Prostate gland (tissue), 2 donors: ENCODE data around the gene RMND5B. TPM values are rescaled to one million over a fixed set of nuclear protein-coding genes. Genes with fewer than 3 reads are reported as not detected.

ENCODE experiments used
- DNase-seq: peaks from one replicate; pipeline ENCODE4 v3.0.0-alpha.2; 2019; ENCODE audit warnings: low spot score
- H3K27ac ChIP-seq, 2 donors: fragments of 200-600 bp; sonication (generic); 2 replicates each; pipeline ENCODE4 v1.5.1; 2017 to 2019
- H3K27me3 ChIP-seq: fragments of 200-600 bp; sonication (generic); replicated peaks from 2 replicates; pipeline ENCODE4 v1.5.1; 2019; ENCODE audit not compliant: insufficient read depth
- H3K36me3 ChIP-seq, 2 donors: fragments of 200-600 bp; sonication (generic); 1 replicate in 1 of 2; 2 replicates in 1 of 2; pipeline versions ENCODE4 v1.5.1 to v1.8.1; 2017 to 2019
- H3K4me1 ChIP-seq: fragments of 200-600 bp; sonication (generic); replicated peaks from 2 replicates; pipeline ENCODE4 v1.5.1; 2019
- H3K4me3 ChIP-seq, 2 donors: fragments of 200-600 bp; sonication (generic); 2 replicates each; pipeline ENCODE4 v1.5.1; 2017 to 2019
- H3K9me3 ChIP-seq: fragments of 200-600 bp; sonication (generic); 2 replicates; pipeline ENCODE4 v1.5.1; 2017
- CTCF ChIP-seq, 4 experiments: fragments of 200-600 bp in 2 of 4; fragments of 450-650 bp in 2 of 4; sonication (generic) in 2 of 4; IDR thresholded peaks; 1 replicate in 3 of 4; 2 replicates in 1 of 4; pipeline ENCODE4 v1.5.1; 2016 to 2019; ENCODE audit warnings: antibody characterized with exemption in 4 of 4, mild to moderate bottlenecking in 2 of 4, moderate library complexity in 2 of 4
- POLR2A ChIP-seq: fragments of 450-650 bp; IDR thresholded peaks from one replicate; pipeline ENCODE4 v1.6.1; 2016; ENCODE audit warnings: antibody characterized with exemption, mild to moderate bottlenecking
- POLR2AphosphoS5 ChIP-seq: sonication (generic); formaldehyde crosslinking; IDR thresholded peaks from one replicate; pipeline ENCODE4 v1.6.1; 2017; ENCODE audit warnings: antibody characterized with exemption
- WGBS: methylation state at CpG from one replicate; pipeline ENCODE4 v1.1.5; 2018; 5-methylcytosine and 5-hydroxymethylcytosine counted together
- intact Hi-C: fragments of 100-400 bp; cut with DNase I; formaldehyde crosslinking; loops from one replicate; pipeline ENCODE4 v1.14.2; 2022
- total RNA-seq, 2 donors: library from RNA; depleted of rRNA; stranded (reverse); fragments of >200 nt; gene quantifications; one replicate each; pipeline ENCODE4 v1.1.0, GENCODE V29; 2016

The RMND5B gene
- total RNA-seq, 2 donors from 2014 or later: 33.7 to 39.1 TPM

DNA sequence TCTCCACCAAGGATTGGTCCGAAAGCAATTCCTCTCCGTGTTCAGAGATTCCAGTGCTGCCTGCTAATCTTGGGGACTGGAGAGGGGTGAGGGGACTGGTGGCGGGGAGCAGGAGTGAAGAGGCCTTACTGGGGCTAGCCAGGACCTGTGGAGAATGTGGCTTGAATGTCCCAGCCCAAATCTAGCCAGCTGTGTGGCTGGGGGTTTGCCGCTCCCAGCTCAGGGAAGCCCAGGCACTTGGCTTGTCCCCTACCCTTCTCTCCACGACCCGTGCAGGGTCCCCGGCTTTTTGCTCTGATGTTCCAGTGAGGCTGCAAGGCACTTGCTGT, 15.0 kb upstream of the RMND5B start:
- Histone ChIP-seq H3K36me3 (no peaks in the 10 kb centered on the region), H3K27me3 (no peaks in the 10 kb centered on the region)
- 48% methylated on average over 7 of the region's 7 CpGs for WGBS

DNA sequence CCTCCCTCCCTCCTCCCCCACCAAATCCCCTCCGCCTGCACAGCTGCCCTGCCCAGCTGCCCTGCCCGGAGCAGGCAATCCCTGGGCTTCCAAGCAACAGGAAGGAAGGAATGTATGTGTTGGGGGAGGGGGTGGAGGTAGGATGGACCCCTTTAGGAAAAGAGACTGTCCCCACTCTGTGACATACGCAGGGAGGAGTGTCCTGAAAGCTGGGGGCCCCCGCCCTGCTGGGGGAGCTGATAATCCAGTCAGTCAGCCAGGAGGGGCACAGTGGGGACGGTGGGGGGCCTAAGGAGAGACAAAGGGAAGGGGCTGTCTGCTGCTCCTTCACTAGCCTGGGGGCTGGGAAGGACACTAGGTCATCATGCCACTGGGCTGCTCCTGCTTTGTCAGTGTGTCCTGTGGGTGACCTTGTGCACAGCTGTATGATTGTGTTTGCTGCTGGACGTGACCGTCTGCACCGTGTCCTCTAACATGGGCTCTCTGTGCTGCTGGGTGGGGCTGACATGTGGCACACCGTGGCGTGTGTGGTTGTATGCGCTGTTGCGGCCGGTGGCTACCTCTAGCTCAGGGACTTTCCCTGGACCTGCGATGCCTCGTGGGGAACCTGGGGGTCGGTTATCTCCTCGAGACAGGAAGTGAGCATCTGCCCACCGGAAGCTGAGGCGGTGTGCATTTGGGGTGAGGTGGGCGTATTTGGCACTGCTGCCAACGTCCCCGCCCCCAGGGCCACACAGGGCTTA, 14.5 kb upstream of the RMND5B start:
- TF ChIP-seq POLR2A (no peak), POLR2AphosphoS5 (no peak), CTCF (IDR thresholded peaks at IDR 0.05) (no peak)
- no peak overlapping the region for H3K4me3 ChIP-seq
- intact Hi-C loops: no loop called here
- no peaks in the 10 kb centered on the region for H3K9me3 ChIP-seq
- DNase-seq: no peak
- no peaks in the 10 kb centered on the region for H3K36me3 ChIP-seq
- 44% methylated on average over 18 of the region's 22 CpGs for WGBS
- peaks cover 3% of the 10 kb centered on the region for H3K4me1 ChIP-seq
- no peak overlapping the region for H3K27ac ChIP-seq
- H3K27me3 ChIP-seq: no peaks in the 10 kb centered on the region

More for the DNA sequence above, 15.0 kb upstream of the RMND5B start:
- H3K27ac ChIP-seq: no peak overlapping the region
- intact Hi-C loops: no loop called here
- no peak for DNase-seq
- no peaks in the 10 kb centered on the region for H3K4me1 ChIP-seq
- H3K9me3 ChIP-seq: no peaks in the 10 kb centered on the region
- TF ChIP-seq CTCF (IDR thresholded peaks at IDR 0.05): no peak
- TF ChIP-seq POLR2AphosphoS5: no peak
- no peak for TF ChIP-seq POLR2A
- H3K4me3 ChIP-seq: no peak overlapping the region

DNA sequence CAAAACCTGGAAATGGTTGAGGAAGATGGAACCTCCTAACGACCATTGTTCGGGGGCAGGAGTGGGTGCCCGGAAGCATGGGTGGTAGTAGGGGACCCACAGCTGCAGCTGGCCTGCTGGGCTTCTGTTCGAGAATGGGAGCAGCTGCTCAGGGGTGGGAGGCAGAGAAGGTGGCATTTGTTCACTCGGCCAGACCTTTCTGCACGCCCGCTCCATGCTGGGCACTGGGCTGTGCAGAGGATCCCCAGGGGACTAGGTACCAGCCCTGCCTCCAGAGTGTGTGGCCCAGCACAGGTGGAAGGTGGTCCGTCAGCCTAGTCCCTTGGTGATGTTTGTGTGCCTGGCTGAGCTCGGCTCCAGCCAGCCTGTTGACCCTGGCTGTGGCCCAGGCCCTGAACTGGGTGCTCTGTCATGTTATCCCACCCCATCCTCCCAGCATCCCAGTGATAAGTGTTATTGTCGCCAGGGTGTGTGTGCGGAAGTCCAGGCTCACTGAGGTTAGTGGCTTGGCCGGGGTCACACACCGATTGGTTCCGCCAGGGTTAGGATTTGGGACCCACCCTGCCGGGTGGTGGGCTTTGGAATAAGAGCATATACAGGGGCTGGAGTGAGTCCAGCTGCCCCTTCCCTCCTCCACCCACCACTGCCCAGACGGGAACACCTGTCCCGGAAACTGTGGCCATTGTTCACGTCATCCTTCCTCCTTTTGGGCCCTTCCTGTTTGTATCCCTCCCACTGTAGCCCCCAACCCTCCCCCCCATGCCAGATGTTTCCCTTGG, 12.7 kb upstream of the RMND5B start:
- DNase-seq: no peak
- no peak overlapping the region for H3K4me3 ChIP-seq
- no peak overlapping the region for H3K27ac ChIP-seq
- 86% methylated on average over 17 of the region's 18 CpGs for WGBS
- no peaks in the 10 kb centered on the region for H3K27me3 ChIP-seq
- intact Hi-C loops: no loop called here
- TF ChIP-seq POLR2A (no peak), CTCF (IDR thresholded peaks at IDR 0.05) (no peak), POLR2AphosphoS5 (no peak)
- no peaks in the 10 kb centered on the region for H3K9me3 ChIP-seq
- peaks cover 5% of the 10 kb centered on the region for H3K4me1 ChIP-seq
- H3K36me3 ChIP-seq: no peaks in the 10 kb centered on the region

DNA sequence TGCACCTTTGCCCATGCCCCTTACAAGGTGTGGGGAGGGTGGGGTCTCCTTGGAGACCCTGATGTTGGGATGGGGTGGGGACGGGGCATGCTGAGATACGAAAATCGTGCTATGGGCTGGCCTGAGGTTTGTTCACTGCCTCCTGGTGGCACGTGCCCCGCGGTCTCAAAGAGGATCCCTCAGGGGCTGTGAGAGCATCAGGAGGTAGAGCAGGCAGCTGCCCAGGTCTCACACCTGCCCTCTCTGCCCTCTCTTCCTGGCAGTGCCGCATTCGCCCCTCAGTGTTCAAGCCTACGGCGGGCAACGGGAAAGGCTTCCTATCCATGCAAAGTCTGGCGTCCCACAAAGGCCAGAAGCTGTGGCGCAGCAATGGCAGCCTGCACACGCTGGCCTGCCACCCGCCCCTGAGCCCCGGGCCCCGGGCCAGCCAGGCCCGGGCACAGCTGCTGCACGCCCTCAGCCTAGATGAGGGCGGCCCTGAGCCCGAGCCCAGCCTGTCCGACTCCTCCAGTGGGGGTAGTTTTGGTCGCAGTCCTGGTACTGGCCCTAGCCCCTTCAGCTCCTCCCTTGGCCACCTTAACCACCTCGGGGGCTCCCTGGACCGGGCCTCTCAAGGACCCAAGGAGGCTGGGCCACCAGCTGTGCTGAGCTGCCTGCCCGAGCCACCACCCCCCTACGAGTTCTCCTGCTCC, 10.8 kb upstream of the RMND5B start:
- H3K27ac ChIP-seq: no peak overlapping the region
- H3K4me1 ChIP-seq: peaks cover 17% of the 10 kb centered on the region
- intact Hi-C loops: no loop called here
- H3K27me3 ChIP-seq: no peaks in the 10 kb centered on the region
- 86% methylated on average over 27 of the region's 27 CpGs for WGBS
- H3K4me3 ChIP-seq: no peak overlapping the region
- no peak for DNase-seq
- H3K36me3 ChIP-seq: no peaks in the 10 kb centered on the region
- TF ChIP-seq POLR2AphosphoS5: no peak
- no peak for TF ChIP-seq CTCF (IDR thresholded peaks at IDR 0.05)
- TF ChIP-seq POLR2A: no peak
- H3K9me3 ChIP-seq: no peaks in the 10 kb centered on the region
